NCI-H748 treated with DMSO at 0.1 percent for 48 hours (cell line): ENCODE measurements around the gene ARMC9.

Source experiments
- DNase-seq: peaks from one replicate; lab custom pipeline; 2025; lab: John Stamatoyannopoulos, UW

Gene ARMC9

GRCh38 chr2:231315896-231316295 is 117.5 kb downstream of the ARMC9 start:
- DNase-seq: no peak

- DNase-seq: no peak
Observed at GRCh38 chr2:231317579-231317978, 119.1 kb downstream of the ARMC9 start.

- DNase-seq: no peak
Observed at GRCh38 chr2:231318436-231318835, 120.0 kb downstream of the ARMC9 start.

GRCh38 chr2:231318954-231319353 is 120.5 kb downstream of the ARMC9 start:
- no peak for DNase-seq

GRCh38 chr2:231319867-231320266 is 121.4 kb downstream of the ARMC9 start:
- no peak for DNase-seq

GRCh38 chr2:231321021-231321420 is 122.6 kb downstream of the ARMC9 start:
- no peak for DNase-seq

- no peak for DNase-seq
Observed at GRCh38 chr2:231321556-231322334, 123.3 kb downstream of the ARMC9 start.

GRCh38 chr2:231323316-231323715 is 124.9 kb downstream of the ARMC9 start:
- no peak for DNase-seq

- no peak for DNase-seq
Observed at GRCh38 chr2:231325826-231326225, 127.4 kb downstream of the ARMC9 start.

- DNase-seq: no peak
Observed at GRCh38 chr2:231326404-231326803, 128.0 kb downstream of the ARMC9 start.

- DNase-seq: no peak
Observed at GRCh38 chr2:231330311-231330710, 131.9 kb downstream of the ARMC9 start.

- no peak for DNase-seq
Observed at GRCh38 chr2:231331533-231331932, 133.1 kb downstream of the ARMC9 start.

- DNase-seq: no peak
Observed at GRCh38 chr2:231332388-231332787, 134.0 kb downstream of the ARMC9 start.

GRCh38 chr2:231332872-231333500 is 134.6 kb downstream of the ARMC9 start:
- DNase-seq: no peak

- no peak for DNase-seq
Observed at GRCh38 chr2:231334179-231334930, 135.9 kb downstream of the ARMC9 start.

GRCh38 chr2:231334981-231335380 is 136.6 kb downstream of the ARMC9 start:
- no peak for DNase-seq

- no peak for DNase-seq
Observed at GRCh38 chr2:231335591-231335990, 137.2 kb downstream of the ARMC9 start.

GRCh38 chr2:231336236-231336635 is 137.8 kb downstream of the ARMC9 start:
- no peak for DNase-seq

- no peak for DNase-seq
Observed at GRCh38 chr2:231336700-231337099, 138.3 kb downstream of the ARMC9 start.

- no peak for DNase-seq
Observed at GRCh38 chr2:231337807-231338759, 139.7 kb downstream of the ARMC9 start.

GRCh38 chr2:231339316-231339715 is 140.9 kb downstream of the ARMC9 start:
- no peak for DNase-seq

- no peak for DNase-seq
Observed at GRCh38 chr2:231341100-231341499, 142.7 kb downstream of the ARMC9 start.
